ENCODE data around the gene SRP14. TPM values are rescaled to one million over a fixed set of nuclear protein-coding genes. Genes with fewer than 3 reads are reported as not detected.

The SRP14 gene
- total RNA-seq, 1 experiment from 2014 or later = 223 TPM

DNA sequence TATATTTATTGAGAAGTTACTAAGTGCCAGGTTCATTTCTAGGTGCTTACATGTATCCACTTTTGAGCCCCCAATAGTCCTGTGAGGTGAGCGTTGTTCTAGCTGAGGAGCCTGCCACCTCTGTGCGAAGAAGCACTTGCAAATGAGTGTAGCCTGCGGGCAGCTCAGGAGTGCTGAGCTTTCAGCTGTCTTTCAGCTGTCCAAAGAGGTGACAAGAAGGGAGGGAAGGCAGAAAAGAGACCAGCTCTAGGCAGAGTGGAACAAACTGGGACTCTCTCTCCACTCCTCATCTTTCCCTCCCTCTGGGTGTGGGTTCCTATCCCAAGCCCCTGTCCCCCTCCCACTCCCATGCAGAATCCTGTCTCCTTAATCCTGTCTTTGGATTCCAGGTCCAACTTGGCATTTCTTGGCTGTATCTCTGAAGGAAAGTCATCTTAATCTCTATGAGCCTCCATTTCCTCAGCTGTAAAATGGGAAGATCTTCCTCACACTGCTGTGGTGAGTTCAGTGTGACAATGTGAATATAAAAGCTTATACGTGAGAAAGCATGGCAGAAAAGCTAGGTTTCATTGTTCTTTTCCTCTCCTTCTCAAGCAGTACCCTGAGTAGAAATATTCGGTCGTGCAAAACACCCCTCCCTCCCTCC is 6.7 kb upstream of the SRP14 start:
- Mint-ChIP-seq H3K4me1 (ENCODE audit: low read depth, unreplicated experiment) (peaks cover 22% of the 10 kb centered on the region), H3K27me3 (ENCODE audit: insufficient read depth, unreplicated experiment) (no peaks in the 10 kb centered on the region), H3K27ac (ENCODE audit: unreplicated experiment) (peak overlapping the region; percentile 82), H3K4me3 (ENCODE audit: unreplicated experiment) (peak overlapping the region; percentile 71), H3K36me3 (ENCODE audit: insufficient read depth, unreplicated experiment) (peaks cover 5% of the 10 kb centered on the region), H3K9me3 (ENCODE audit: unreplicated experiment) (peaks cover 9% of the 10 kb centered on the region)
- H3K4me1 ChIP-seq = peaks cover 9% of the 10 kb centered on the region; the same call in 1 of the 2 replicates
- H3K36me3 ChIP-seq (ENCODE audit: control insufficient read depth, insufficient read depth, low read length) = no peaks in the 10 kb centered on the region
- no peak overlapping the region for H3K4me3 ChIP-seq (ENCODE audit: low read depth, low read length)
- H3K27me3 ChIP-seq (replicated peaks; ENCODE audit: control insufficient read depth, insufficient read depth, low read length) = no peaks in the 10 kb centered on the region
- no TSS peak for BruUV-seq (replicated peaks)
- POLR2A ChIA-PET = interaction anchor here (0.7 to 1.0 kb wide), 3 partner anchors 53 to 106 kb away, joined by 3 to 6 read pairs (median 3); no protein-coding TSS in a partner anchor
- TF ChIP-seq, protein P1, sequence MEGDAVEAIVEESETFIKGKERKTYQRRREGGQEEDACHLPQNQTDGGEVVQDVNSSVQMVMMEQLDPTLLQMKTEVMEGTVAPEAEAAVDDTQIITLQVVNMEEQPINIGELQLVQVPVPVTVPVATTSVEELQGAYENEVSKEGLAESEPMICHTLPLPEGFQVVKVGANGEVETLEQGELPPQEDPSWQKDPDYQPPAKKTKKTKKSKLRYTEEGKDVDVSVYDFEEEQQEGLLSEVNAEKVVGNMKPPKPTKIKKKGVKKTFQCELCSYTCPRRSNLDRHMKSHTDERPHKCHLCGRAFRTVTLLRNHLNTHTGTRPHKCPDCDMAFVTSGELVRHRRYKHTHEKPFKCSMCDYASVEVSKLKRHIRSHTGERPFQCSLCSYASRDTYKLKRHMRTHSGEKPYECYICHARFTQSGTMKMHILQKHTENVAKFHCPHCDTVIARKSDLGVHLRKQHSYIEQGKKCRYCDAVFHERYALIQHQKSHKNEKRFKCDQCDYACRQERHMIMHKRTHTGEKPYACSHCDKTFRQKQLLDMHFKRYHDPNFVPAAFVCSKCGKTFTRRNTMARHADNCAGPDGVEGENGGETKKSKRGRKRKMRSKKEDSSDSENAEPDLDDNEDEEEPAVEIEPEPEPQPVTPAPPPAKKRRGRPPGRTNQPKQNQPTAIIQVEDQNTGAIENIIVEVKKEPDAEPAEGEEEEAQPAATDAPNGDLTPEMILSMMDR (IDR thresholded peaks at IDR 0.05; ENCODE audit: insufficient read depth in 1 of 2, low read depth in 1 of 2, low read length in 1 of 2, severe bottlenecking in 1 of 2, unreplicated experiment in 1 of 2) = no peak
- no peak for DNase-seq
- intact Hi-C loops (cut with micrococcal nuclease; ENCODE audit: unreplicated experiment) = loop anchor here (1.0 to 2.0 kb wide), 4 partner anchors 43 to 229 kb away; partner anchors contain the start of gene BUB1B
- CTCF ChIA-PET = interaction anchor here (0.6 to 1.6 kb wide), 10 partner anchors 43 to 229 kb away, joined by 3 to 16 read pairs (median 3); no protein-coding TSS in a partner anchor
- H3K9me3 ChIP-seq = no peaks in the 10 kb centered on the region

DNA sequence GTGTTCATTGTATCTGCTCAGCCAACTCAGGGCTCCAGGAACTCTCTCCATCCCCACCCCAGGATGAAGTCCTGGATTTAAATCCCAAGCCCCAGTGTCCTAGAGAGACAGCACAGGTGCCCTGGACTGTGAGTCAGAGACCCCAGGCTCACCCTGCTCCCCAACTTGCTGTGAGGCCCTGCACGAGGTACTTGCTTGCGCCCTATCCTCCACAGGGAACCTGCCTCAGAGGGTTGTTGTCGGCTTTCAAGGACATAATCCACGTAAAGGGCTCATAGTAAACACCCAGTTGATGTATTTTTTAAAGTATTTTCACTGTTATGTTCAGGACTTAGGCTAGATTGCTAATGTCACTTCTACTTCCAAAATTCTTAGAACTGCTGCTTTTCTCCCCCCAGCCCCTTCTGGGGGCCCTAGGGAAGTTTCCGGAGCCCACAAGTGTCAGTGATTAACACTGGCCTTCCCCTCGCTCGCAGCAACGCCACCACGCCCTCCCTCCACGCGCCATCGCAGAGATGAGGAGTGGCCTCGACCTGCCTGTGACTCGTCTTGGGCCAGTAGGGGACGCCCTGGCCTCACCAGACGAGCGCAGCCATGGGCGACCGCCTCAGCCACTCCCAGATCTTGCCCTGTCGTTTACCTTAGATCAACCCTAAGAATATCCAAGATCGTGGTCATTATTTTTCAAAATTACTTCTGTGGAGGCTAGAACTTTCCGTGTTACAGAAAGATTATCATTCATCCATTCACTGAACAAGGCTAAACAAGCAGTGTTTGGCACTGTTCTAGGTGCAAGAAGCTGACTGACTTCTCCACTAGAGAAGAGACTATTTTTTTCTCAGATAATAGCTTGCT is 6.0 kb upstream of the SRP14 start:
- CTCF ChIA-PET = interaction anchor here (0.6 to 1.6 kb wide), 9 partner anchors 43 to 230 kb away, joined by 3 to 16 read pairs (median 3); no protein-coding TSS in a partner anchor
- H3K27me3 Mint-ChIP-seq (ENCODE audit: insufficient read depth, unreplicated experiment) = no peaks in the 10 kb centered on the region
- H3K9me3 Mint-ChIP-seq (ENCODE audit: unreplicated experiment) = peaks cover 2% of the 10 kb centered on the region
- BruUV-seq (replicated peaks) = no TSS peak
- no peaks in the 10 kb centered on the region for H3K27me3 ChIP-seq (replicated peaks; ENCODE audit: control insufficient read depth, insufficient read depth, low read length)
- H3K4me1 ChIP-seq = peaks cover 9% of the 10 kb centered on the region; the same call in 1 of the 2 replicates
- H3K4me3 Mint-ChIP-seq (ENCODE audit: unreplicated experiment) = peak overlapping the region; percentile 71
- TF ChIP-seq, protein P1 (IDR thresholded peaks at IDR 0.05; ENCODE audit: insufficient read depth in 1 of 2, low read depth in 1 of 2, low read length in 1 of 2, severe bottlenecking in 1 of 2, unreplicated experiment in 1 of 2) = peak; percentile 88
- H3K27ac Mint-ChIP-seq (ENCODE audit: unreplicated experiment) = peak overlapping the region; percentile 82
- H3K9me3 ChIP-seq = no peaks in the 10 kb centered on the region
- POLR2A ChIA-PET = interaction anchor here (0.8 to 1.0 kb wide), 2 partner anchors 54 to 63 kb away, joined by 3 read pairs; no protein-coding TSS in a partner anchor
- peaks cover 22% of the 10 kb centered on the region for H3K4me1 Mint-ChIP-seq (ENCODE audit: low read depth, unreplicated experiment)
- DNase-seq = peak; percentile 83 to 89
- H3K36me3 Mint-ChIP-seq (ENCODE audit: insufficient read depth, unreplicated experiment) = peaks cover 5% of the 10 kb centered on the region
- H3K36me3 ChIP-seq (ENCODE audit: control insufficient read depth, insufficient read depth, low read length) = no peaks in the 10 kb centered on the region
- H3K4me3 ChIP-seq (ENCODE audit: low read depth, low read length) = peak overlapping the region; percentile 19
- intact Hi-C loops (cut with micrococcal nuclease; ENCODE audit: unreplicated experiment) = loop anchor here (1.0 to 2.0 kb wide), 4 partner anchors 43 to 229 kb away; partner anchors contain the start of gene BUB1B

Data from Caco-2 (cell line).